Adrenal gland (tissue), 12 donors: ENCODE results near the gene CEND1. TPM values are rescaled to one million over a fixed set of nuclear protein-coding genes. Genes with fewer than 3 reads are reported as not detected.
A peak's percentile ranks its signal among the peaks of the same experiment; 100 is the strongest.

Experiments
- DNase-seq, 7 donors: peaks; one replicate each; pipeline ENCODE4 v3.0.0-alpha.2; 2019 to 2020
- H3K27ac ChIP-seq, 5 donors: fragments of 200-600 bp; sonication (generic) in 4 of 5; 1 replicate in 3 of 5; 2 replicates in 2 of 5; pipeline versions ENCODE4 v1.5.1 to v1.8.0; 2016 to 2020; ENCODE audit warnings: mild to moderate bottlenecking in 1 of 5
- H3K27me3 ChIP-seq: fragments of 200-600 bp; 2 replicates; pipeline ENCODE4 v1.8.0; 2021
- H3K36me3 ChIP-seq, 2 donors: fragments of 200-600 bp; replicated peaks in 1 of 2; 1 replicate in 1 of 2; 2 replicates in 1 of 2; pipeline versions ENCODE4 v1.5.1 to v1.8.0; 2018 to 2022
- H3K4me1 ChIP-seq, 2 donors: fragments of 200-600 bp; replicated peaks in 1 of 2; 1 replicate in 1 of 2; 2 replicates in 1 of 2; pipeline versions ENCODE4 v1.5.1 to v1.8.0; 2018 to 2021
- H3K4me3 ChIP-seq, 4 donors: fragments of 200-600 bp; sonication (generic) in 3 of 4; one replicate each; pipeline ENCODE4 v1.5.1; 2016 to 2018
- H3K9me3 ChIP-seq, 3 donors: fragments of 200-600 bp; sonication (generic) in 1 of 3; replicated peaks in 1 of 3; 1 replicate in 2 of 3; 2 replicates in 1 of 3; pipeline versions ENCODE4 v1.5.1 to v1.8.0; 2016 to 2021
- CTCF ChIP-seq, 6 experiments: fragments of 450-650 bp in 4 of 6; fragments of 200-600 bp in 2 of 6; sonication (generic) in 1 of 6; IDR thresholded peaks; 1 replicate in 5 of 6; 2 replicates in 1 of 6; pipeline versions ENCODE4 v1.5.1 to v1.8.0; 2016 to 2021; ENCODE audit warnings: antibody characterized with exemption in 6 of 6, mild to moderate bottlenecking in 2 of 6, moderate library complexity in 1 of 6
- POLR2A ChIP-seq, 2 donors: fragments of 450-650 bp; IDR thresholded peaks; one replicate each; pipeline ENCODE4 v1.6.1; 2017; ENCODE audit warnings: antibody characterized with exemption in 2 of 2, mild to moderate bottlenecking in 2 of 2, moderate library complexity in 1 of 2
- WGBS, 4 donors: extraction: QIAGEN DNeasy Blood & Tissue Kit in 2 of 4; methylation state at CpG; one replicate each; pipeline versions ENCODE4 v1.1.5 to v1.1.7; 2013 to 2017; 5-methylcytosine and 5-hydroxymethylcytosine counted together
- intact Hi-C, 2 donors: fragments of 100-400 bp; cut with DNase I; formaldehyde crosslinking; loops; one replicate each; pipeline versions ENCODE4 v1.14.1 to v1.15.0; 2022 to 2023
- polyA plus RNA-seq, 3 donors: library from polyadenylated mRNA; stranded (reverse); fragments of 200-250 nt in 2 of 3; fragments of 350-450 nt in 1 of 3; fragmentation: Illumina TruSeq in 1 of 3; extraction: RNeasy Lipid Tissue Mini Kit (QIAGEN cat#74804) in 1 of 3; gene quantifications; one replicate each; pipeline ENCODE4 v1.2.3, GENCODE V29; 2013 to 2014
- total RNA-seq, 9 donors: library from RNA; depleted of rRNA in 4 of 9; stranded (reverse); fragments of >200 nt in 4 of 9; fragments of 120-200 nt in 1 of 9; fragmentation: NEBNext Ultra II Directional in 1 of 9; extraction: Animal tissue kit (Norgen Biotek cat#: 25700) in 1 of 9; gene quantifications; one replicate each; pipeline versions ENCODE4 v1.1.0 to v1.2.4, GENCODE V29; 2013 to 2023
- donor health status: healthy with polysubstance abuse.
- donor health status: Bipolar disorder and iron deficiency.
- donor health status: DM: yes; HTN: yes; CAD: no.
- donor health status: DM: no; HTN: no; CAD: no.
- donor health status: DM: no; HTN: no; CAD: no.
- donor health status: DM: yes; HTN: yes; CAD: no.

The CEND1 gene
- total and polyA plus RNA-seq, 12 donors, result 0.42 to 14.5 (median 3.0) TPM; not detected in 4

GRCh38 chr11:831118-831864 is 41.4 kb upstream of the CEND1 start:
- Histone ChIP-seq H3K4me3 (peak overlapping the region in 1 of 4 donors; percentile 54), H3K36me3 (peaks cover 0 to 4% of the 10 kb centered on the region in 2 donors), H3K4me1 (peaks cover 52 to 84% of the 10 kb centered on the region in 2 donors), H3K27me3 (no peaks in the 10 kb centered on the region), H3K9me3 (no peaks in the 10 kb centered on the region), H3K27ac (peak overlapping the region in 3 of 5 donors; percentile 87 to 90 (median 87))
- peak; percentile 80 to 90 (median 84) for DNase-seq
- TF ChIP-seq POLR2A (IDR thresholded peaks at IDR 0.05), result peak in 1 of 2 donors; percentile 71
- TF ChIP-seq CTCF (IDR thresholded peaks at IDR 0.05), result no peak
- intact Hi-C loops, result no loop called here
- 55 to 81% (median 59%) methylated on average over 11 to 31 of the region's 31 CpGs for WGBS, 4 donors

- Histone ChIP-seq H3K36me3 (no peaks in the 10 kb centered on the region), H3K4me3 (peak overlapping the region in 2 of 4 donors; percentile 8 to 54), H3K4me1 (peaks cover 52 to 84% of the 10 kb centered on the region in 2 donors), H3K9me3 (no peaks in the 10 kb centered on the region), H3K27ac (peak overlapping the region in 2 of 5 donors; percentile 53 to 87), H3K27me3 (no peaks in the 10 kb centered on the region)
- intact Hi-C loops, result no loop called here
- TF ChIP-seq CTCF (IDR thresholded peaks at IDR 0.05), result no peak
- TF ChIP-seq POLR2A (IDR thresholded peaks at IDR 0.05), result no peak
- peak in 6 of 7 donors; percentile 61 to 85 (median 68) for DNase-seq
- 38 to 44% (median 42%) methylated on average over 15 to 78 of the region's 78 CpGs for WGBS, 4 donors
These were observed 40.6 kb upstream of the CEND1 start for GRCh38 chr11:830295-831117.

GRCh38 chr11:829847-830294 is 40.0 kb upstream of the CEND1 start:
- no peak for DNase-seq
- H3K27me3 ChIP-seq, result no peaks in the 10 kb centered on the region
- peak overlapping the region in 2 of 4 donors; percentile 8 to 54 for H3K4me3 ChIP-seq
- peak overlapping the region in 1 of 5 donors; percentile 53 for H3K27ac ChIP-seq
- TF ChIP-seq POLR2A (IDR thresholded peaks at IDR 0.05) (no peak), CTCF (IDR thresholded peaks at IDR 0.05) (no peak)
- peaks cover 48 to 78% of the 10 kb centered on the region in 2 donors for H3K4me1 ChIP-seq
- 26 to 55% (median 36%) methylated on average over 16 to 39 of the region's 39 CpGs; no CpG with 5 or more reads in 1 of the 4 donors for WGBS, 4 donors
- no peaks in the 10 kb centered on the region for H3K9me3 ChIP-seq
- peaks cover 0 to 3% of the 10 kb centered on the region in 2 donors for H3K36me3 ChIP-seq
- intact Hi-C loops, result no loop called here
